GM12878 (cell line): ENCODE measurements around the gene BCAS3. TPM values are rescaled to one million over a fixed set of nuclear protein-coding genes. Genes with fewer than 3 reads are reported as not detected.

Experiments
- ATAC-seq: fragments of 200-7000 bp; cut with Tn5 transposase; 3 replicates; pipeline ENCODE4 v1.9.1; 2020; ENCODE audit warnings: mild to moderate bottlenecking, moderate library complexity
- BruUV-seq: library from RNA; stranded (reverse); fragments of 400-500 nt; replicated peaks from 2 replicates; lab custom pipeline; 2021; lab: Mats Ljungman, UMichigan
- CTCF ChIA-PET: fragments of 300-600 bp; sonication (Branson Sonifier 250); formaldehyde crosslinking; extraction: SDS; loops from one replicate; lab custom pipeline; 2021; ENCODE audit warnings: inconsistent platforms; lab: Yijun Ruan, JAX
- POLR2A ChIA-PET: fragments of 350-600 bp; formaldehyde crosslinking; extraction: SDS; loops from one replicate; lab custom pipeline; 2021; ENCODE audit warnings: inconsistent platforms; lab: Charles Lee
- RAD21 ChIA-PET: fragments of 300-600 bp; sonication (Branson Sonifier 250); formaldehyde crosslinking; loops from one replicate; lab custom pipeline; 2023; ENCODE audit warnings: antibody characterized with exemption; ENCODE audit not compliant: unreplicated experiment; lab: Charles Lee
- SMC1A ChIA-PET: fragments of 300-600 bp; sonication (Branson Sonifier 250); formaldehyde crosslinking; loops from one replicate; lab custom pipeline; 2023; ENCODE audit not compliant: unreplicated experiment, uncharacterized antibody; lab: Charles Lee
- DNase-seq: peaks from one replicate; pipeline ENCODE4 v3.0.0-alpha.2; 2011; ENCODE audit warnings: low read depth, low spot score
- FAIRE-seq: peaks from 3 replicates; lab custom pipeline; 2011; peaks lifted over from hg19 to GRCh38; lab: Jason Lieb, UNC
- H2AFZ ChIP-seq: 2 replicates; pipeline ENCODE4 v1.6.0; 2011; ENCODE audit warnings: low read depth, low read length, control low read depth; ENCODE audit not compliant: control insufficient read depth
- H3K27ac ChIP-seq: 2 replicates; pipeline ENCODE4 v1.5.1; 2011; ENCODE audit warnings: control low read depth; ENCODE audit not compliant: control insufficient read depth, insufficient read depth
- H3K27me3 ChIP-seq, 2 experiments: replicated peaks in 1 of 2; 2 replicates each; pipeline versions ENCODE4 v1.6.0 to v1.6.1; 2011; ENCODE audit warnings: low read length in 1 of 2; ENCODE audit not compliant: control insufficient read depth in 2 of 2, insufficient read depth in 2 of 2
- H3K36me3 ChIP-seq, 2 experiments: 2 replicates each; pipeline ENCODE4 v1.5.1; 2011; ENCODE audit warnings: low read length in 1 of 2; ENCODE audit not compliant: control insufficient read depth in 2 of 2, insufficient read depth in 2 of 2
- H3K4me1 ChIP-seq: 2 replicates; pipeline ENCODE4 v1.6.1; 2011; ENCODE audit warnings: mild to moderate bottlenecking, low read length, moderate library complexity, mixed read lengths; ENCODE audit not compliant: control insufficient read depth, insufficient read depth
- H3K4me2 ChIP-seq: 2 replicates; pipeline ENCODE4 v1.6.0; 2011; ENCODE audit warnings: control low read depth; ENCODE audit not compliant: control insufficient read depth, insufficient read depth
- H3K4me3 ChIP-seq: fragments of 200-600 bp; sonication (generic); 2 replicates; pipeline ENCODE4 v1.5.1; 2016
- H3K79me2 ChIP-seq: 2 replicates; pipeline ENCODE4 v1.6.0; 2011; ENCODE audit warnings: low read length; ENCODE audit not compliant: control insufficient read depth, insufficient read depth
- H3K9ac ChIP-seq: 2 replicates; pipeline ENCODE4 v1.8.0; 2011; ENCODE audit warnings: low read length, control low read depth, mixed read lengths; ENCODE audit not compliant: control insufficient read depth, insufficient read depth
- H3K9me3 ChIP-seq: replicated peaks from 3 replicates; pipeline ENCODE4 v1.5.1; 2011; ENCODE audit warnings: mild to moderate bottlenecking, low read length; ENCODE audit not compliant: control insufficient read depth, insufficient read depth
- H4K20me1 ChIP-seq: 2 replicates; pipeline ENCODE4 v1.6.0; 2011; ENCODE audit not compliant: control insufficient read depth, insufficient read depth
- CUX1 ChIP-seq: IDR thresholded peaks from 2 replicates; pipeline ENCODE4 v1.6.1; 2012; ENCODE audit warnings: improper control_type of control experiment, low read depth, low read length; ENCODE audit not compliant: insufficient replicate concordance
- E4F1 ChIP-seq: fragments of 450-650 bp; IDR thresholded peaks from 2 replicates; pipeline ENCODE4 v1.6.1; 2018; ENCODE audit warnings: borderline replicate concordance, mild to moderate bottlenecking; ENCODE audit not compliant: partially characterized antibody
- IKZF1 ChIP-seq: fragments of 450-650 bp; conservative IDR thresholded peaks from 2 replicates; pipeline ENCODE4 v1.6.1; 2017; ENCODE audit warnings: antibody characterized with exemption, mild to moderate bottlenecking
- NFXL1 ChIP-seq: fragments of 450-650 bp; IDR thresholded peaks from 2 replicates; pipeline ENCODE4 v1.6.1; 2017; ENCODE audit warnings: antibody characterized with exemption, mild to moderate bottlenecking, borderline replicate concordance
- SKIL ChIP-seq: fragments of 450-650 bp; IDR thresholded peaks from 2 replicates; pipeline ENCODE4 v1.6.1; 2017; ENCODE audit warnings: mild to moderate bottlenecking, low read depth, inconsistent platforms; ENCODE audit not compliant: poor library complexity, severe bottlenecking
- ZBTB40 ChIP-seq: fragments of 450-650 bp; IDR thresholded peaks from 2 replicates; pipeline ENCODE4 v1.6.1; 2016; ENCODE audit warnings: mild to moderate bottlenecking, moderate library complexity, borderline replicate concordance
- WGBS: methylation state at CpG from one replicate; pipeline ENCODE4 v1.1.6; 2016; ENCODE audit warnings: low lambda C conversion rate; ENCODE audit not compliant: insufficient replicate concordance, insufficient coverage; ENCODE audit errors: missing lambda C conversion rate; 5-methylcytosine and 5-hydroxymethylcytosine counted together
- in situ Hi-C: fragments of 300-500 bp; cut with MboI; formaldehyde crosslinking; loops from 9 replicates; pipeline ENCODE4 v1.14.3; 2018; ENCODE audit warnings: mixed read lengths
- intact Hi-C: fragments of 100-400 bp; cut with micrococcal nuclease; formaldehyde crosslinking; loops from one replicate; pipeline ENCODE4 v1.14.2; 2022; ENCODE audit not compliant: unreplicated experiment
- polyA plus RNA-seq, 11 experiments: library from polyadenylated mRNA; depleted of rRNA in 4 of 11; unstranded in 6 of 11; stranded (reverse) in 5 of 11; fragments of >200 nt; fragmentation: Nextera tagmentation in 4 of 11; fragmentation: Illumina TruSeq in 1 of 11; extraction: Ambion mirVana in 4 of 11; extraction: Trizol in 1 of 11; gene quantifications; 1 replicate in 1 of 11; 2 replicates in 10 of 11; pipeline versions ENCODE4 v1.2.1 to v1.2.3, GENCODE V29; 2011 to 2016; ENCODE audit warnings: inconsistent platforms in 2 of 11, missing spikeins in 2 of 11, low read depth in 1 of 11
- total RNA-seq, 4 experiments: library from RNA; depleted of rRNA in 3 of 4; stranded (reverse); fragments of >200 nt in 3 of 4; fragmentation: Illumina TruSeq in 1 of 4; extraction: Trizol in 1 of 4; gene quantifications; 2 replicates each; pipeline versions ENCODE4 v1.2.1 to v1.2.3, GENCODE V29; 2013 to 2021

The BCAS3 gene
- total and polyA plus RNA-seq, 10 of the 15 experiments (the other 5 are each of a cell fraction or from before 2014, with no cell fraction given) = 2.1 to 11.0 (median 6.6) TPM

GRCh38 chr17:61385577-61386236, 708.1 kb downstream of the BCAS3 start:
- Histone ChIP-seq H3K9me3 (no peaks in the 10 kb centered on the region), H3K9ac (no peak overlapping the region), H4K20me1 (no peaks in the 10 kb centered on the region), H3K4me1 (no peaks in the 10 kb centered on the region), H3K79me2 (no peaks in the 10 kb centered on the region), H3K4me3 (no peak overlapping the region), H3K36me3 (no peaks in the 10 kb centered on the region), H3K4me2 (no peak overlapping the region), H3K27me3 (no peaks in the 10 kb centered on the region), H2AFZ (no peak overlapping the region), H3K27ac (no peak overlapping the region)
- DNase-seq (no peak), ATAC-seq (no peak), FAIRE-seq (no peak)
- WGBS = 61% methylated on average over 15 of the region's 15 CpGs
- ChIA-PET SMC1A (interaction anchor here (1.0 kb wide), 1 partner anchor 665 kb away, joined by 4 read pairs; no protein-coding TSS in a partner anchor), RAD21 (no interaction called here), POLR2A (no interaction called here), CTCF (interaction anchor here (0.8 kb wide), 1 partner anchor 9 kb away, joined by 3 read pairs; no protein-coding TSS in a partner anchor)
- BruUV-seq = no TSS peak
- in situ Hi-C loops = no loop called here
- intact Hi-C loops = loop anchor here (5.0 kb wide), 1 partner anchor 663 kb away; no protein-coding TSS in a partner anchor
- no peak for TF ChIP-seq E4F1
- TF ChIP-seq ZBTB40 = no peak
- TF ChIP-seq NFXL1 = 0 out of 2 replicates have a peak, but pooled peaks have one; percentile 11
- no peak for TF ChIP-seq CUX1
- TF ChIP-seq IKZF1 = no peak
- no peak for TF ChIP-seq SKIL
